ENCODE results near the gene WDFY4. TPM values are rescaled to one million over a fixed set of nuclear protein-coding genes. Genes with fewer than 3 reads are reported as not detected.

The WDFY4 gene
- polyA plus RNA-seq, 1 of the 3 experiments (the other 2 are of a cell fraction): not detected

DNA sequence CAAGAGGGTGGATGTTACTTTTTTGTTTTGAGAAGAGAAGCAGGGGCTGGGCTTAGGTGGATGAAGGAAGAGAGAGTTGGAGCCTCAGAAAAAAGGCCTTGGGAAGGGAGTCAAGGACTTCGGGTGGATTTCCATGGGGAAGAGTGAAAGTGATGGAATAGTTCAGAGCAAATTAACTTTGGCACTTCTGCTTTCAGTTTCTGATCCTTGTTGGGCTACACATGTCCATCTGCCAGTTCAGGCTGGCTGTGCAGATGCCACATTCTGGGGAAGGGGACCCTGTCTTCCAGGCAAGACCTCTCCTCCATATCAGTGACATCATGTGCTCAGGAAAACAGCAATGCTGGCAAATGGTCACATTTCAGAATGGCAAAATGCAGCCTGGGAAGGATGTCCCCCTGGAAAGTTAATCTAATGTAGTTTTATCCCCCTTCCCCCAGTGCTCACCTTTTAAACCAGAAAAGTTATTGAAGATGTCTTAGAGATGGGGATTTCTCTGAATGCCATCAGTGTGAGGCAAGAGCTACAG is 86.0 kb downstream of the WDFY4 start:
- Histone ChIP-seq H3K9ac (no peak overlapping the region), H3K9me2 (no peaks in the 10 kb centered on the region), H3K4me1 (ENCODE audit: control insufficient read depth in 1 of 2, insufficient read depth in 2 of 2, low read depth in 1 of 2, low read length in 1 of 2) (no peaks in the 10 kb centered on the region), H3K4me2 (no peak overlapping the region), H3K27ac (ENCODE audit: low read depth in 2 of 2, low read length in 1 of 2) (no peak overlapping the region), H3K36me3 (replicated peaks in 1 of 2; ENCODE audit: control insufficient read depth in 1 of 2, insufficient read depth in 2 of 2, low read length in 1 of 2) (no peaks in the 10 kb centered on the region), H4K20me1 (ENCODE audit: insufficient read depth) (no peaks in the 10 kb centered on the region), H3K27me3 (ENCODE audit: insufficient read depth) (no peaks in the 10 kb centered on the region), H3K9me3 (no peaks in the 10 kb centered on the region), H2AFZ (ENCODE audit: low read depth) (no peak overlapping the region), H3F3A (replicated peaks; ENCODE audit: insufficient read depth) (no peaks in the 10 kb centered on the region), H3K79me2 (ENCODE audit: insufficient read depth) (no peaks in the 10 kb centered on the region), H3K4me3 (ENCODE audit: low read depth in 2 of 2, low read length in 1 of 2) (no peak overlapping the region)
- TF ChIP-seq EP300 (IDR thresholded peaks at IDR 0.05; ENCODE audit: borderline replicate concordance in 1 of 2, low read depth in 1 of 2, low read length in 1 of 2) (no peak), FOXJ3 (CRISPR knock-in tag; IDR thresholded peaks at IDR 0.05) (no peak), RAD21 (IDR thresholded peaks at IDR 0.05; ENCODE audit: low read length) (no peak), JUND (IDR thresholded peaks at IDR 0.05) (no peak), GABPA (IDR thresholded peaks at IDR 0.05; ENCODE audit: low read depth) (no peak), RFX5 (IDR thresholded peaks at IDR 0.05; ENCODE audit: low read length) (no peak), EZH2phosphoT487 (IDR thresholded peaks at IDR 0.05; ENCODE audit: borderline replicate concordance, low read depth) (no peak), MXI1 (IDR thresholded peaks at IDR 0.05; ENCODE audit: low read depth, low read length) (no peak)
- TF ChIP-seq, protein P1, sequence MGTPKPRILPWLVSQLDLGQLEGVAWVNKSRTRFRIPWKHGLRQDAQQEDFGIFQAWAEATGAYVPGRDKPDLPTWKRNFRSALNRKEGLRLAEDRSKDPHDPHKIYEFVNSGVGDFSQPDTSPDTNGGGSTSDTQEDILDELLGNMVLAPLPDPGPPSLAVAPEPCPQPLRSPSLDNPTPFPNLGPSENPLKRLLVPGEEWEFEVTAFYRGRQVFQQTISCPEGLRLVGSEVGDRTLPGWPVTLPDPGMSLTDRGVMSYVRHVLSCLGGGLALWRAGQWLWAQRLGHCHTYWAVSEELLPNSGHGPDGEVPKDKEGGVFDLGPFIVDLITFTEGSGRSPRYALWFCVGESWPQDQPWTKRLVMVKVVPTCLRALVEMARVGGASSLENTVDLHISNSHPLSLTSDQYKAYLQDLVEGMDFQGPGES (IDR thresholded peaks at IDR 0.05; ENCODE audit: low read depth, low read length): no peak
- TF ChIP-seq, protein P2, sequence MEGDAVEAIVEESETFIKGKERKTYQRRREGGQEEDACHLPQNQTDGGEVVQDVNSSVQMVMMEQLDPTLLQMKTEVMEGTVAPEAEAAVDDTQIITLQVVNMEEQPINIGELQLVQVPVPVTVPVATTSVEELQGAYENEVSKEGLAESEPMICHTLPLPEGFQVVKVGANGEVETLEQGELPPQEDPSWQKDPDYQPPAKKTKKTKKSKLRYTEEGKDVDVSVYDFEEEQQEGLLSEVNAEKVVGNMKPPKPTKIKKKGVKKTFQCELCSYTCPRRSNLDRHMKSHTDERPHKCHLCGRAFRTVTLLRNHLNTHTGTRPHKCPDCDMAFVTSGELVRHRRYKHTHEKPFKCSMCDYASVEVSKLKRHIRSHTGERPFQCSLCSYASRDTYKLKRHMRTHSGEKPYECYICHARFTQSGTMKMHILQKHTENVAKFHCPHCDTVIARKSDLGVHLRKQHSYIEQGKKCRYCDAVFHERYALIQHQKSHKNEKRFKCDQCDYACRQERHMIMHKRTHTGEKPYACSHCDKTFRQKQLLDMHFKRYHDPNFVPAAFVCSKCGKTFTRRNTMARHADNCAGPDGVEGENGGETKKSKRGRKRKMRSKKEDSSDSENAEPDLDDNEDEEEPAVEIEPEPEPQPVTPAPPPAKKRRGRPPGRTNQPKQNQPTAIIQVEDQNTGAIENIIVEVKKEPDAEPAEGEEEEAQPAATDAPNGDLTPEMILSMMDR (IDR thresholded peaks at IDR 0.05): no peak
- TF ChIP-seq, protein P3, sequence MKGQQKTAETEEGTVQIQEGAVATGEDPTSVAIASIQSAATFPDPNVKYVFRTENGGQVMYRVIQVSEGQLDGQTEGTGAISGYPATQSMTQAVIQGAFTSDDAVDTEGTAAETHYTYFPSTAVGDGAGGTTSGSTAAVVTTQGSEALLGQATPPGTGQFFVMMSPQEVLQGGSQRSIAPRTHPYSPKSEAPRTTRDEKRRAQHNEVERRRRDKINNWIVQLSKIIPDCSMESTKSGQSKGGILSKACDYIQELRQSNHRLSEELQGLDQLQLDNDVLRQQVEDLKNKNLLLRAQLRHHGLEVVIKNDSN (IDR thresholded peaks at IDR 0.05; ENCODE audit: borderline replicate concordance, low read depth): no peak
- CTCF ChIA-PET: no interaction called here
- DNase-seq: no peak
- 22% methylated on average over 1 of the region's 1 CpG for WGBS (ENCODE audit: low lambda C conversion rate)
- POLR2A ChIA-PET: no interaction called here

DNA sequence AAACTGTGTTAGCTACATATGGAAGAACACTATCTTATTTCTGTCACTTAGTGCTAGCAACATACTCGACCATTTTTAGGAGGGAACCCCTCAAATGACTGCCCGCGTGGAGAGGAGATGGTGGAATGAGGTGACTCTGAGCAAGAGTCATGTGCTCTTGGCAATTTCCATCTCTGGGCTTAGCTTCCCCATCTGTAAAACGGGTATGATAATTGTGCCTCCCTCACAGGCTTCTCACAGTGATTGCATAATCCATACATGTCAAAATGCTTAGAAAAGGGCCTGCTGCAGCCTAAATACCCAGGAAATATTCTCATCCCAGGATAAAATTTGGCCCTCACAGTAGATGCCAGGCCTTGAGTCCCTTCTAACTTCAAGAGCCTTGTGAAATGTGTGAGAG is 86.6 kb downstream of the WDFY4 start:
- no peak for TF ChIP-seq EP300 (IDR thresholded peaks at IDR 0.05; ENCODE audit: borderline replicate concordance in 1 of 2, low read depth in 1 of 2, low read length in 1 of 2)
- TF ChIP-seq, protein P4, sequence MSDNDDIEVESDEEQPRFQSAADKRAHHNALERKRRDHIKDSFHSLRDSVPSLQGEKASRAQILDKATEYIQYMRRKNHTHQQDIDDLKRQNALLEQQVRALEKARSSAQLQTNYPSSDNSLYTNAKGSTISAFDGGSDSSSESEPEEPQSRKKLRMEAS (IDR thresholded peaks at IDR 0.05; ENCODE audit: low read depth): no peak
- no peak for TF ChIP-seq TCF12 (IDR thresholded peaks at IDR 0.05)
- TF ChIP-seq EZH2phosphoT487 (IDR thresholded peaks at IDR 0.05; ENCODE audit: borderline replicate concordance, low read depth): no peak
- TF ChIP-seq, protein P3 (IDR thresholded peaks at IDR 0.05; ENCODE audit: borderline replicate concordance, low read depth): no peak
- no peak for TF ChIP-seq NRF1 (IDR thresholded peaks at IDR 0.05; ENCODE audit: low read depth, low read length)
- no peaks in the 10 kb centered on the region for H3K9me2 ChIP-seq
- no peaks in the 10 kb centered on the region for H4K20me1 ChIP-seq (ENCODE audit: insufficient read depth)
- no peaks in the 10 kb centered on the region for H3K36me3 ChIP-seq (replicated peaks in 1 of 2; ENCODE audit: control insufficient read depth in 1 of 2, insufficient read depth in 2 of 2, low read length in 1 of 2)
- H3K4me1 ChIP-seq (ENCODE audit: control insufficient read depth in 1 of 2, insufficient read depth in 2 of 2, low read depth in 1 of 2, low read length in 1 of 2): no peaks in the 10 kb centered on the region
- no peak for DNase-seq
- H3K9ac ChIP-seq: no peak overlapping the region
- H3K4me3 ChIP-seq (ENCODE audit: low read depth in 2 of 2, low read length in 1 of 2): no peak overlapping the region
- H3K79me2 ChIP-seq (ENCODE audit: insufficient read depth): no peaks in the 10 kb centered on the region
- H2AFZ ChIP-seq (ENCODE audit: low read depth): no peak overlapping the region
- no peaks in the 10 kb centered on the region for H3F3A ChIP-seq (replicated peaks; ENCODE audit: insufficient read depth)
- POLR2A ChIA-PET: no interaction called here
- 46% methylated on average over 4 of the region's 4 CpGs for WGBS (ENCODE audit: low lambda C conversion rate)
- no peak overlapping the region for H3K4me2 ChIP-seq
- no peaks in the 10 kb centered on the region for H3K27me3 ChIP-seq (ENCODE audit: insufficient read depth)
- CTCF ChIA-PET: no interaction called here
- H3K9me3 ChIP-seq: no peaks in the 10 kb centered on the region
- H3K27ac ChIP-seq (ENCODE audit: low read depth in 2 of 2, low read length in 1 of 2): no peak overlapping the region
